ENCODE data around the gene PAPSS2.

- TF ChIP-seq RAD21 (IDR thresholded peaks at IDR 0.05), result peak; percentile 14 to 63
- TF ChIP-seq, protein P1, sequence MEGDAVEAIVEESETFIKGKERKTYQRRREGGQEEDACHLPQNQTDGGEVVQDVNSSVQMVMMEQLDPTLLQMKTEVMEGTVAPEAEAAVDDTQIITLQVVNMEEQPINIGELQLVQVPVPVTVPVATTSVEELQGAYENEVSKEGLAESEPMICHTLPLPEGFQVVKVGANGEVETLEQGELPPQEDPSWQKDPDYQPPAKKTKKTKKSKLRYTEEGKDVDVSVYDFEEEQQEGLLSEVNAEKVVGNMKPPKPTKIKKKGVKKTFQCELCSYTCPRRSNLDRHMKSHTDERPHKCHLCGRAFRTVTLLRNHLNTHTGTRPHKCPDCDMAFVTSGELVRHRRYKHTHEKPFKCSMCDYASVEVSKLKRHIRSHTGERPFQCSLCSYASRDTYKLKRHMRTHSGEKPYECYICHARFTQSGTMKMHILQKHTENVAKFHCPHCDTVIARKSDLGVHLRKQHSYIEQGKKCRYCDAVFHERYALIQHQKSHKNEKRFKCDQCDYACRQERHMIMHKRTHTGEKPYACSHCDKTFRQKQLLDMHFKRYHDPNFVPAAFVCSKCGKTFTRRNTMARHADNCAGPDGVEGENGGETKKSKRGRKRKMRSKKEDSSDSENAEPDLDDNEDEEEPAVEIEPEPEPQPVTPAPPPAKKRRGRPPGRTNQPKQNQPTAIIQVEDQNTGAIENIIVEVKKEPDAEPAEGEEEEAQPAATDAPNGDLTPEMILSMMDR (IDR thresholded peaks at IDR 0.05; ENCODE audit: low read depth, low read length, missing input control), result no peak
- TF ChIP-seq YY1 (IDR thresholded peaks at IDR 0.05), result no peak
Observed at GRCh38 chr10:87661861-87662785, 2.4 kb downstream of the PAPSS2 start.

Data from liver (tissue), 3 donors.